Measurements from ENCODE around the gene TNFSF8.

Gene TNFSF8

GRCh38 chr9:114883709-114884108 is 46.7 kb downstream of the TNFSF8 start:
- H3K4me1 Mint-ChIP-seq = peaks cover 2% of the 10 kb centered on the region
- peaks cover 3% of the 10 kb centered on the region for H3K9me3 Mint-ChIP-seq
- ATAC-seq = peak; percentile 79
- no peak overlapping the region for H3K27ac Mint-ChIP-seq
- H3K4me3 Mint-ChIP-seq = no peak overlapping the region
- H3K27me3 Mint-ChIP-seq = no peaks in the 10 kb centered on the region
- peaks cover 6% of the 10 kb centered on the region for H3K36me3 Mint-ChIP-seq

DNA sequence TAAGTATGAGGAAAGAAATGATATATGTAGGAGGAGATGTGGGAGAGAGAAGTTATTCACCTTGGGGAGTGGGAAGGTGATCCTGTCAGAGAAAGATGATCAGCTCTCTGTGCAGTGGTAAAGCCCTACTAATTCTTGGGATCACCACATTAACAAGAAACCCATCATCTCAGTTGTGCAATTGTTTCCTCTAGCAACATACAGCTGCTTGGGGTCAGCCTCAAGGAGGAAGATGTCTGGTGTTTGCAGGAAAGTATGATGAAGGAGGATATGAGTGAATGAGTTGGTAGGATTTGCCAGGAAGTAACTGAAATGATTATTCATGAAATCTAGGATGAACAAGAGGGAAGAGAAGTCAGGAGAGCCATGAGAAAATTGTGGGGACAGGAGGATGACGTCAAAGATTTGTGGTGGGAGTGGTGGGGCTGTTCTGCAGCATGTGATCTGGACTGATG is 50.1 kb downstream of the TNFSF8 start:
- ATAC-seq = no peak
- Mint-ChIP-seq H3K36me3 (no peaks in the 10 kb centered on the region), H3K4me3 (no peak overlapping the region), H3K27me3 (no peaks in the 10 kb centered on the region), H3K9me3 (peaks cover 5% of the 10 kb centered on the region), H3K4me1 (no peaks in the 10 kb centered on the region), H3K27ac (no peak overlapping the region)

DNA sequence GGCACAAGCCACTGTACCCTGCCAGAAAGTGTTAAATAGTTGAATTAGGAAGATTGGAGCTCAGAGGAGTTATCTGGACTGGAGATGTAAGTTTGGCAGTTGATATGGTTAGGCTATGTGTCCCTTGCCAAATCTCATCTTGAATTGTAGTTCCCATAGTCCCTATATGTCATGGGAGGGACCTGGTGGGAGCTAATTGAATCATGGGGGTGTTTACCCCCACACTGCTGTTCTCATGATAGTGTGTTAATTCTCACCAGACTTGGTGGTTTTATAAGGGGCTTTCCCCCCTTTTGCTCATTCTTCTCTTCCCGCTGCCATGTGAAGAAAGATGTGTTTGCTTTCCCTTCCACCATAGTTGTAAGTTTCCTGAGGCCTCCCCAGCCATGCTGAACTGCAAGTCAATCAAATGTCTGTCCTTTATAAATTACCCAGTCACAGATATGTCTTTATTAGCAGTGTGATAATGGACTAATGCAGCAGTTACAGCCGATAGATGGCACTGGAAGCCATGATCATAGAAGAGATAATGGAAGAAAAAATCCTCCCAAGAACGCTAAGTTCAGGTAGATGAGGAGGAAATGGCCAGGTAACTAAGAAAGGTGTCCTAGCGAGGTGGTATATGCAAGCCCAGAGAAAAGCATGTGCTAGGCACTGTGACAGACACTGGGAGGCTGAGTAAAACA is 51.4 kb downstream of the TNFSF8 start:
- H3K36me3 Mint-ChIP-seq = no peaks in the 10 kb centered on the region
- H3K4me3 Mint-ChIP-seq = no peak overlapping the region
- H3K4me1 Mint-ChIP-seq = no peaks in the 10 kb centered on the region
- H3K9me3 Mint-ChIP-seq = peaks cover 11% of the 10 kb centered on the region
- H3K27ac Mint-ChIP-seq = no peak overlapping the region
- ATAC-seq = no peak
- H3K27me3 Mint-ChIP-seq = no peaks in the 10 kb centered on the region

GRCh38 chr9:114869845-114870244 is 60.5 kb downstream of the TNFSF8 start:
- H3K27me3 Mint-ChIP-seq = no peaks in the 10 kb centered on the region
- ATAC-seq = no peak
- H3K4me3 Mint-ChIP-seq = no peak overlapping the region
- no peak overlapping the region for H3K27ac Mint-ChIP-seq
- peaks cover 11% of the 10 kb centered on the region for H3K9me3 Mint-ChIP-seq
- H3K4me1 Mint-ChIP-seq = peaks cover 13% of the 10 kb centered on the region
- H3K36me3 Mint-ChIP-seq = peaks cover 7% of the 10 kb centered on the region

DNA sequence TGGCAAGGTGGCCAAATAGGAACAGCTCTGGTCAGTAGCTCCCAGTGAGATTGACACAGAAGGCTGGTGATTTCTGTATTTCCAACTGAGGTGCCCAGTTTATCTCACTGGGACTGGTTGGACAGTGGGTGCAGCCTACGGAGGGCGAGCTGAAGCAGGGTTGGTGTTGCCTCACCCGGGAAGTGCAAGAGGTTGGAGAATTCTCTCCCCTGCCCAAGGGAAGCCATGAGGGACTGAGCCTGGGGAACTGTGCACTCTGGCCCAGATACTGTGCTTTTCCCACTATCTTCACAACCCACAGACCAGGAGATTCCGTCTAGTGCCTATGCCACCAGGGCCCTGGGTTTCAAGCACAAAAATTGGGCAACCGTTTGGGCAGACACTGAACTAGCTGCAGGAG is 61.0 kb downstream of the TNFSF8 start:
- no peaks in the 10 kb centered on the region for H3K27me3 Mint-ChIP-seq
- H3K27ac Mint-ChIP-seq = no peak overlapping the region
- H3K4me1 Mint-ChIP-seq = peaks cover 13% of the 10 kb centered on the region
- no peak for ATAC-seq
- H3K36me3 Mint-ChIP-seq = peaks cover 7% of the 10 kb centered on the region
- H3K4me3 Mint-ChIP-seq = no peak overlapping the region
- H3K9me3 Mint-ChIP-seq = peaks cover 10% of the 10 kb centered on the region

DNA sequence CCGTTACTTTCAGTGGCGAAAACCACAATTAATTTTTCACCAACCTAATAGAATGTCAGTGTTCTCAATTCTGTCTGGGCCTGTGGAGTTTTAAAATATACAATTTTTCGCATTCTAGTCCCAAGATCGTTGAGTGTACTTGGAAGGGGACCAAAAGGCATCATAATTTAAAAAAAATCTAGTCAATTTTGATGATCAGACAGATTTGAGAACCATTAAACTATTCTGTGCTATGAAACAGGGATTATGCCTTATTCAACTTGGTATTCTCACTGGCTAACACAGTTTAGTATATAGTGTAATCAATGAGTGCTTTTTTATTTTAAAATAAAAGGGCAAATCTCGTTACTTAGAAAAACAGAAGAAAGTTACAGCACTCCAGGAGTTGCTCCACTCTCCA is 63.1 kb downstream of the TNFSF8 start:
- ATAC-seq = no peak

DNA sequence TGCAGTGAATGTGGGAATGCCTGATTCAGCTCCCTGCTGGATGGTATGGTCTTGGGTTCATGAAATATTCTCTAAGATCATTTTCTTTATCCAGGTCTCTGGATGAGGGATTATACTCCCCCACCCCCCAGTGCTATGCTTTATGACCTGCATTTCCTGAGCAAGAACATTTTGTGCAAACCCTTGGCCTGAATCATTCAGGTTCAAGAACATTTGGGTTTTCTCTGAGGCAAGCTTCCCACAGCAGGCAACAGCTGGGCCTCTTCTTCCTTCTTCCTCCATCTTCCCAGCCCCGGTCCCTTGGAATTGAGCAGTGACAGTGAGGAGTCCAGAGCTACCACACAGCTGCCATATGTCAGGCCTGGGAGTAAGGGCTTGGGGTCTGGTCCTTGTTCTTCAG is 65.9 kb downstream of the TNFSF8 start:
- ATAC-seq = no peak
- Mint-ChIP-seq H3K4me1 (peaks cover 15% of the 10 kb centered on the region), H3K27me3 (no peaks in the 10 kb centered on the region), H3K27ac (no peak overlapping the region), H3K4me3 (no peak overlapping the region), H3K9me3 (no peaks in the 10 kb centered on the region), H3K36me3 (no peaks in the 10 kb centered on the region)

More for the DNA sequence above, 63.1 kb downstream of the TNFSF8 start:
- Mint-ChIP-seq H3K27ac (no peak overlapping the region), H3K4me3 (no peak overlapping the region), H3K36me3 (peaks cover 7% of the 10 kb centered on the region), H3K4me1 (peaks cover 20% of the 10 kb centered on the region), H3K9me3 (peaks cover 6% of the 10 kb centered on the region), H3K27me3 (no peaks in the 10 kb centered on the region)

GRCh38 chr9:114861922-114862605 is 68.3 kb downstream of the TNFSF8 start:
- ATAC-seq = no peak
- Mint-ChIP-seq H3K36me3 (no peaks in the 10 kb centered on the region), H3K4me3 (no peak overlapping the region), H3K4me1 (peaks cover 11% of the 10 kb centered on the region), H3K27me3 (no peaks in the 10 kb centered on the region), H3K9me3 (no peaks in the 10 kb centered on the region), H3K27ac (no peak overlapping the region)

DNA sequence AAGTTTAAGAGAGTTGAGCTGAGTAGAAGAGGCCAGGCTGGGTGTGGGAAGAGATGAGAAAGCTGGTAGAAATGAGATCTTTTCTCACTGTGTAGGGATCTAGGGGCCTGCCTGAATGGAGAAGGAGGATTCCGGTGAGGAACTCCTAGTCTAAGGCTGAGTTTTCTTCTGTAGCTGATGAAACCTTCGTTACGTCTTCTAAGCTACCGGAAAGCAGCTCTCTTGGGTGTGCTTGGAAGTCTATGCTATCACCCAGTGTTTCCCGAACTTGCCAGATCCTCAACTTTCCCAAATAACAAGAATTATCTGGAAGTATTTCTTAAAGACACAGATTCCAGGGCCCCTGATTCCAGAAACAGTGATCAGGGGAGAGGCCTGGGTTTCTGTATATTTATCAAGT is 69.1 kb downstream of the TNFSF8 start:
- Mint-ChIP-seq H3K4me3 (no peak overlapping the region), H3K9me3 (no peaks in the 10 kb centered on the region), H3K27me3 (no peaks in the 10 kb centered on the region), H3K27ac (no peak overlapping the region), H3K36me3 (no peaks in the 10 kb centered on the region), H3K4me1 (peaks cover 11% of the 10 kb centered on the region)
- no peak for ATAC-seq

GRCh38 chr9:114860187-114860586 is 70.2 kb downstream of the TNFSF8 start:
- Mint-ChIP-seq H3K9me3 (no peaks in the 10 kb centered on the region), H3K4me3 (no peak overlapping the region), H3K4me1 (peaks cover 11% of the 10 kb centered on the region), H3K27ac (no peak overlapping the region), H3K36me3 (no peaks in the 10 kb centered on the region), H3K27me3 (no peaks in the 10 kb centered on the region)
- ATAC-seq = peak; percentile 73

- H3K36me3 Mint-ChIP-seq = no peaks in the 10 kb centered on the region
- H3K27ac Mint-ChIP-seq = no peak overlapping the region
- H3K4me3 Mint-ChIP-seq = no peak overlapping the region
- ATAC-seq = no peak
- H3K4me1 Mint-ChIP-seq = peaks cover 2% of the 10 kb centered on the region
- no peaks in the 10 kb centered on the region for H3K27me3 Mint-ChIP-seq
- H3K9me3 Mint-ChIP-seq = no peaks in the 10 kb centered on the region
Measured at GRCh38 chr9:114856942-114857315, 73.5 kb downstream of the TNFSF8 start.

GRCh38 chr9:114856215-114856941 is 74.0 kb downstream of the TNFSF8 start:
- H3K4me3 Mint-ChIP-seq = no peak overlapping the region
- ATAC-seq = no peak
- H3K27me3 Mint-ChIP-seq = no peaks in the 10 kb centered on the region
- no peak overlapping the region for H3K27ac Mint-ChIP-seq
- H3K9me3 Mint-ChIP-seq = no peaks in the 10 kb centered on the region
- H3K36me3 Mint-ChIP-seq = no peaks in the 10 kb centered on the region
- no peaks in the 10 kb centered on the region for H3K4me1 Mint-ChIP-seq

GRCh38 chr9:114855488-114855887 is 74.9 kb downstream of the TNFSF8 start:
- H3K36me3 Mint-ChIP-seq = no peaks in the 10 kb centered on the region
- H3K27ac Mint-ChIP-seq = no peak overlapping the region
- H3K9me3 Mint-ChIP-seq = no peaks in the 10 kb centered on the region
- no peak overlapping the region for H3K4me3 Mint-ChIP-seq
- H3K27me3 Mint-ChIP-seq = no peaks in the 10 kb centered on the region
- H3K4me1 Mint-ChIP-seq = no peaks in the 10 kb centered on the region
- no peak for ATAC-seq

DNA sequence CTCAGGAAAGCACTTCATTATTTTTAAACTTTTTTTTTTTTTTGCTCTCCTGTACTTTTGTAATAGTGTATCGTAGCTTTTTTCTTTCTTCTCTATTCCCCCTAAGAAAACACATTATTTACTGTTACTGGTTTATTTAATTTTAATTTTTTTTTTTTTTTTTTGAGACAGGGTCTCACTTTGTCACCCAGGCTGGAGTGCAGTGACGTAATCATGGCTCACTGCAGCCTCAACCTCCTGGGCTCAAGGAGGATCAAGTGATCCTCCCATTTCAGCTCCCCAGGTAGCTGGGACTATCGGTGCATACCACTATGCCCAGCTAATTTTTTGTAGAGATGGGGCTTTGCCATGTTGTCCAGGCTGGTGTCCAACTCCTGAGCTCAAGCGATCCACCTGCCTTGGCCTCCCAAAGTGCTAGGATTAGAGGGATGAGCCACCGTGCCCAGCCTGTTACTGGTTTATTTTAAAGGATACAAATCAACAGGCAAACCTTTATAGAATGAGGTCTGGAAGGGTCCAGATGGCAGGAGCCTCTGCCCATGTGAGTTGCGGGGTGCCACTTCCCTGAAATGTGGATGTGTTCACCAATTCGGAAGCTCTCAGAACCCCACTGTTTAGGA is 75.5 kb downstream of the TNFSF8 start:
- Mint-ChIP-seq H3K9me3 (no peaks in the 10 kb centered on the region), H3K4me1 (no peaks in the 10 kb centered on the region), H3K27ac (no peak overlapping the region), H3K4me3 (no peak overlapping the region), H3K36me3 (no peaks in the 10 kb centered on the region), H3K27me3 (no peaks in the 10 kb centered on the region)
- no peak for ATAC-seq

- Mint-ChIP-seq H3K4me1 (no peaks in the 10 kb centered on the region), H3K4me3 (no peak overlapping the region), H3K9me3 (no peaks in the 10 kb centered on the region), H3K27ac (no peak overlapping the region), H3K27me3 (no peaks in the 10 kb centered on the region), H3K36me3 (no peaks in the 10 kb centered on the region)
- ATAC-seq = no peak
Measured at GRCh38 chr9:114853071-114853855, 77.1 kb downstream of the TNFSF8 start.

Measured in stimulated activated memory B cell treated with anti-CD40 and anti-IgM and Interleukin-4, amounts not matched to agents 10 μg/mL and 1 μg/mL and 100 μg/mL, for 72 hours (primary cell).